Nephron (organoid): ENCODE data around the gene EDN2.

Source experiments
- H3K27ac Mint-ChIP-seq, 3 experiments: 2 replicates each; pipeline ENCODE4 v1.8.0; 2020; ENCODE audit warnings: mixed read lengths in 3 of 3, mild to moderate bottlenecking in 2 of 3, moderate library complexity in 1 of 3
- H3K27me3 Mint-ChIP-seq: 2 replicates; pipeline ENCODE4 v1.8.0; 2021; ENCODE audit warnings: low read depth, mild to moderate bottlenecking, moderate library complexity, mixed read lengths
- H3K36me3 Mint-ChIP-seq: 2 replicates; pipeline ENCODE4 v1.8.0; 2020; ENCODE audit warnings: low read depth, mixed read lengths
- H3K4me1 Mint-ChIP-seq: 2 replicates; pipeline ENCODE4 v1.8.0; 2020; ENCODE audit warnings: mixed read lengths
- H3K4me3 Mint-ChIP-seq, 3 experiments: 2 replicates each; pipeline ENCODE4 v1.8.0; 2020; ENCODE audit warnings: mild to moderate bottlenecking in 3 of 3, mixed read lengths in 3 of 3, moderate library complexity in 2 of 3
- H3K9me3 Mint-ChIP-seq: 2 replicates; pipeline ENCODE4 v1.8.0; 2020; ENCODE audit warnings: mixed read lengths
- TF ChIP-seq, protein P1 (sequence below), 3 experiments: fragments of 200-600 bp; sonication (generic); IDR thresholded peaks; one replicate each; pipeline ENCODE4 v1.5.0; 2021; ENCODE audit warnings: antibody characterized with exemption in 3 of 3; ENCODE audit not compliant: unreplicated experiment in 3 of 3

Gene EDN2

GRCh38 chr1:41444246-41444645, 40.2 kb downstream of the EDN2 start:
- H3K4me3 Mint-ChIP-seq = no peak overlapping the region
- H3K27ac Mint-ChIP-seq = no peak overlapping the region
- H3K36me3 Mint-ChIP-seq = no peaks in the 10 kb centered on the region
- TF ChIP-seq, protein P1, sequence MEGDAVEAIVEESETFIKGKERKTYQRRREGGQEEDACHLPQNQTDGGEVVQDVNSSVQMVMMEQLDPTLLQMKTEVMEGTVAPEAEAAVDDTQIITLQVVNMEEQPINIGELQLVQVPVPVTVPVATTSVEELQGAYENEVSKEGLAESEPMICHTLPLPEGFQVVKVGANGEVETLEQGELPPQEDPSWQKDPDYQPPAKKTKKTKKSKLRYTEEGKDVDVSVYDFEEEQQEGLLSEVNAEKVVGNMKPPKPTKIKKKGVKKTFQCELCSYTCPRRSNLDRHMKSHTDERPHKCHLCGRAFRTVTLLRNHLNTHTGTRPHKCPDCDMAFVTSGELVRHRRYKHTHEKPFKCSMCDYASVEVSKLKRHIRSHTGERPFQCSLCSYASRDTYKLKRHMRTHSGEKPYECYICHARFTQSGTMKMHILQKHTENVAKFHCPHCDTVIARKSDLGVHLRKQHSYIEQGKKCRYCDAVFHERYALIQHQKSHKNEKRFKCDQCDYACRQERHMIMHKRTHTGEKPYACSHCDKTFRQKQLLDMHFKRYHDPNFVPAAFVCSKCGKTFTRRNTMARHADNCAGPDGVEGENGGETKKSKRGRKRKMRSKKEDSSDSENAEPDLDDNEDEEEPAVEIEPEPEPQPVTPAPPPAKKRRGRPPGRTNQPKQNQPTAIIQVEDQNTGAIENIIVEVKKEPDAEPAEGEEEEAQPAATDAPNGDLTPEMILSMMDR (IDR thresholded peaks at IDR 0.05; ENCODE audit: unreplicated experiment in 3 of 3) = no peak
- H3K4me1 Mint-ChIP-seq = peaks cover 37% of the 10 kb centered on the region
- H3K9me3 Mint-ChIP-seq = peaks cover 3% of the 10 kb centered on the region
- H3K27me3 Mint-ChIP-seq = peaks cover 13% of the 10 kb centered on the region

GRCh38 chr1:41442697-41443251, 41.7 kb downstream of the EDN2 start:
- Mint-ChIP-seq H3K27ac (no peak overlapping the region), H3K36me3 (no peaks in the 10 kb centered on the region), H3K4me3 (no peak overlapping the region), H3K9me3 (peaks cover 3% of the 10 kb centered on the region), H3K27me3 (peaks cover 14% of the 10 kb centered on the region), H3K4me1 (peaks cover 22% of the 10 kb centered on the region)
- TF ChIP-seq, protein P1 (IDR thresholded peaks at IDR 0.05; ENCODE audit: unreplicated experiment in 3 of 3) = no peak

DNA sequence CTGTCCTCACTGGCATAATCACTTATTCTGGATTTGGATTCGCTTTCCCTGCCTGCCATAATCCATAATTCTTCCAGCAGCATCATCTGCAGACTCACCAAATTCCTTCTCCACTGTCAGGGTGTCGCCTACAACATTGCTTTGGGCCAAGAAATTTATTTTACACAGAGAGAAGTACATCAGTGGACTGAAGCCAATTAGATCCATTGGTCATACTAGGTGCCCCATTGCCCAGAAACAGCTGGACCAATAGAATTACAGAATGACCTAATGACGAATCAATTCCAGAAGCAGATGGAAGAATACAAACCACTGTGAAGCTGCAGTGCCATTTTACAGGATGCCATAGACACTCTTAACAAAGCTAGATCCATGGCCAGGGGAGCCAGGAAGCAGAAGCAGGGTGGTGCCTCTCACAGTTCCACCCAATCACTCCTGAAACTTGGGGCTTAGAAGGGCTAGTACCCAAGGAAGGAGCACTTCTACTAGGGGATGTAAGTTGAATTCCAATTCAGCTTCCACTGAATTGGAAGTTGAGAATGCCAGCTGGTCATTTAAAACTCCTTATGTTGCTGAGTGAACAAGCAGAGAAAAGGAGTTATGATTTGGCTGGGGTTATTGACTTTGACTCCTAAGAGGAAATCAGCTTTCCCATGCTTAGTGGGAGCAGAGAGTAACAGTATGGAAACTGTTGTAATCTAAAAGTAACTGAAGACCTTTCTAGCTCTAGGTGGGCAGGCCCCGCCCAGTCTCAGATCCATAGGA, 44.0 kb downstream of the EDN2 start:
- Mint-ChIP-seq H3K36me3 (no peaks in the 10 kb centered on the region), H3K27me3 (peaks cover 26% of the 10 kb centered on the region), H3K4me1 (peaks cover 23% of the 10 kb centered on the region), H3K9me3 (peaks cover 3% of the 10 kb centered on the region), H3K4me3 (no peak overlapping the region), H3K27ac (no peak overlapping the region)
- TF ChIP-seq, protein P1 (IDR thresholded peaks at IDR 0.05; ENCODE audit: unreplicated experiment in 3 of 3) = no peak

DNA sequence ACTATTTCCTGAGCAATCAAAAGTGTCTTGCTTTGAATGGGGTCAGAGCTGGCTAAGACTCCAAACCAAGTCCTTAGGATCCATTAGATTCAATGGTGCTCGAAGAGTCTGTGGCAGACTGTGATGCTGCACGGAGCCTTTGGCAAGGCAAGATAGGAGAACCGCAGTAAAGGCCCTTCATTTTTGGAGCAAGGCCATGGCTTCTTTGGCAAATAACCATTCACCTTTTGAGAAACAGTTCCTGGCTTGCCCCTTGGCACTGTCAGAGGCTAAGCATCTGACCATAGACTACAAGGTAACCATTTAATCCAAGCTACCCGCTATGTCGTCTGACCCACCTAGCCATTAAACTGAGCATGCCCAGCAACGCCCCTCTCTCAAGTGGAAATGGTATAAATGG, 45.2 kb downstream of the EDN2 start:
- Mint-ChIP-seq H3K4me3 (no peak overlapping the region), H3K4me1 (peaks cover 35% of the 10 kb centered on the region), H3K9me3 (no peaks in the 10 kb centered on the region), H3K27ac (no peak overlapping the region), H3K36me3 (no peaks in the 10 kb centered on the region), H3K27me3 (peaks cover 36% of the 10 kb centered on the region)
- TF ChIP-seq, protein P1 (IDR thresholded peaks at IDR 0.05; ENCODE audit: unreplicated experiment in 3 of 3) = no peak

- Mint-ChIP-seq H3K27ac (no peak overlapping the region), H3K4me3 (no peak overlapping the region), H3K27me3 (peaks cover 38% of the 10 kb centered on the region), H3K4me1 (peaks cover 39% of the 10 kb centered on the region), H3K9me3 (no peaks in the 10 kb centered on the region), H3K36me3 (no peaks in the 10 kb centered on the region)
- TF ChIP-seq, protein P1 (IDR thresholded peaks at IDR 0.05; ENCODE audit: unreplicated experiment in 3 of 3) = no peak
Observed at GRCh38 chr1:41438711-41439110, 45.8 kb downstream of the EDN2 start.

GRCh38 chr1:41437011-41437355, 47.5 kb downstream of the EDN2 start:
- Mint-ChIP-seq H3K4me1 (peaks cover 50% of the 10 kb centered on the region), H3K36me3 (no peaks in the 10 kb centered on the region), H3K27ac (peak overlapping the region in 2 of 3 experiments; percentile 34 to 38), H3K27me3 (peaks cover 38% of the 10 kb centered on the region), H3K4me3 (no peak overlapping the region), H3K9me3 (no peaks in the 10 kb centered on the region)
- TF ChIP-seq, protein P1 (IDR thresholded peaks at IDR 0.05; ENCODE audit: unreplicated experiment in 3 of 3) = no peak
